Cerebellar nuclear complex (tissue), 1 donor: ENCODE data around the gene WDR5.
A peak's percentile ranks its signal among the peaks of the same experiment; 100 is the strongest.

Source experiments
- DNase-seq, 2 experiments: peaks; one replicate each; lab custom pipeline; 2025; lab: John Stamatoyannopoulos, UW

Gene WDR5

DNA sequence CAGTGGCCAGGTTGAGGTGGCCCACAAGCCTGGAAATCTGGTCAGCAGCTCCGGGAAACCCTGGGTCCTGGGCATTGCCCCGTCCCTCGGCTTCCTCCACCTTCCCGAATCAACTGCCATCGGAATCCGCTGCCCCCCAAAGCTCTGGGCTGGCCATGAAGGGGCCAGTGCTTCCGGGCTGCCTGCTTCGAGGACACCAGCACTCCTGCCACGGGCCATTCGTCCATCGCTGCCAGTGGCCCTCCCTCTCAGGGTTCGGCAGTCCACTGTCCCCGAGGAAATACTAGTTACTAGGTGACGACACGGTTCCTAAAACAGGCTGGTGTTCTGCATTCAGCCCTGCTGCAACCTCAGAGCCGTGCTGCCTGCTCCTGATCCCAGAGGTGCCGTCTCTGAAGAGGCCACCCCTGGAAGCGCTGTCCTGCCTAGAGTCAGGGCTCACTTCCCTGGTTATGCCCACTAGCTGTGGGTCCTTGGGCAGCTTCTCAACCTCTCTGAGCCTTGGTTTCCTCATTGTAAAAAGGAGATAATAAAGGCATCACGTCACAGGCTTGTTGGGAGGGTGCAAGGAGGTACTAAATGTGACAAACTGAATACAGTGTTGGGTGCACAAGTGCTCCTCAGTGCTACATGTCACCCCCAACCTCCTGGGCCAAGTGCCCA lies 3.5 kb upstream of the WDR5 start:
- no peak for DNase-seq

GRCh38 chr9:134134949-134135342 lies 936 bp upstream of the WDR5 start:
- DNase-seq = peak in 1 of 2 experiments; percentile 16

GRCh38 chr9:134136118-134136995 lies 475 bp downstream of the WDR5 start:
- no peak for DNase-seq

DNA sequence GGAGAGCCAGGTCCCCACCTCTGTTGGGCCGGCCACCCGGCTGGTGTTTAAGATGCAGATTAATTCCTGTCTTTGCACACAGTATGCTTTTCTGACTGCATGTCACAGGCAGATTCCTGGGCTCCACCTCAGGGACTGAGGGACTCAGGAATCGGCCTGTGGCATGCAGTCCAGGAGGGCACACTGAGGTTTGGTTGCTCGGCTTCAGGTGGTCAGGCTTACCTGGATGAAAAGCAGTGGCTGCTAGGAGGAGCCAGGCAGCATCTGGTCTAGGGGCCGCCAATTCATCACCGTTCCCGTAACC lies 1.1 kb downstream of the WDR5 start:
- DNase-seq = no peak

- DNase-seq = no peak
These were observed 2.4 kb downstream of the WDR5 start for GRCh38 chr9:134138292-134138691.

GRCh38 chr9:134139081-134139480 lies 3.2 kb downstream of the WDR5 start:
- DNase-seq = no peak

DNA sequence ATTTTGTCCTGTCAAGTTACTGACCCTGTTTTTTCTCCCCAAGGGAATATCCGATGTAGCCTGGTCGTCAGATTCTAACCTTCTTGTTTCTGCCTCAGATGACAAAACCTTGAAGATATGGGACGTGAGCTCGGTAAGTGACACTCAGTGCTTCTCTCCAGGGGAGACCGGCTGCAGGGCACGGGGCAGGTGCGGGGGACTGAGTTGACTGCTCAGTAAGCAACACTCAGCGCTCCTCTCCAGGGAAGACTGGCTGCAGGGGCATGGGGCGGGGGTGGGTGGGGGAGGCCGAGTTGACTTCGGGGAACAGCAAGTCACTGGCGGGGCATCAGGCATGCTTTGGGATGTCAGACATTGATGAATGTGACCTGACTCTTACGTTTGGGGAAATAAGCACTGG lies 6.0 kb downstream of the WDR5 start:
- no peak for DNase-seq

GRCh38 chr9:134144801-134145200 lies 8.9 kb downstream of the WDR5 start:
- no peak for DNase-seq

DNA sequence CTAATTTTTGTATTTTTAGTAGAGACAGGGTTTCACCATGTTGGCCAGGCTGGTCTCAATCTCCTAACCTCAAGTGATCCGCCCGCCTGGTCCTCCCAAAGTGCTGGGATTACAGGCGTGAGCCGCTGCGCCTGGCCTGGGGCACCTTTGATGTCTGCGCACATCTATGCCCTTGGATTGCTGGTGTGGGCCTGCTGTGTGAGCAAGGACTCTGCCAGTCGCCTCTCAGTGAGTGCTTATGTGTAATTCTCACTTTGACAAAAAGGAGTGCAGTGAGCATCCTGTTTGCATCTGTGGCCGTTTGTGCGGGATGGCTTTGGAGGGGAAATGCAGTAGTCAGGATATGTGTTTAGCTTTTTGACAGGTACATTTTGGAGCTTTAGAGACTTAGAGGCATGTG lies 9.4 kb downstream of the WDR5 start:
- DNase-seq = no peak

- no peak for DNase-seq
These were observed 11.1 kb downstream of the WDR5 start for GRCh38 chr9:134146774-134147493.

DNA sequence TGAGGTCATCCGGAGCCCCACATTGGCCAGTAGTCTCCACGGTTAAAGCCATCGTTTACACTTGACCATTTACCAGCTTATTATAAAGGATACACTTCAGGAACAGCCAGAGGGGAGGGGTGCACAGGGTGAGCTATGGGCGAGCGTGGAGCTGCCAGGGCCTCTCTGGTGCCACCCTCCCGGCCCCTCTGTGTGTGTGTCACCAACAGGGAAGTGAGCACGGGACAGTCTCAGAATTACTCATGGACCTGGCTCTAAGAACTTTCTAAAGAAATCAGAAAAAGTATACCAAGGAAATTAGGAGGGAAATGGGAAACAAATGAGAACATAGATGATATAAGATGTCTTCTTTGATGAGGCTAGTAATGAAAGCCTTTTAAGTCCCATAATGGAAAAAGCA lies 13.5 kb downstream of the WDR5 start:
- DNase-seq = no peak

DNA sequence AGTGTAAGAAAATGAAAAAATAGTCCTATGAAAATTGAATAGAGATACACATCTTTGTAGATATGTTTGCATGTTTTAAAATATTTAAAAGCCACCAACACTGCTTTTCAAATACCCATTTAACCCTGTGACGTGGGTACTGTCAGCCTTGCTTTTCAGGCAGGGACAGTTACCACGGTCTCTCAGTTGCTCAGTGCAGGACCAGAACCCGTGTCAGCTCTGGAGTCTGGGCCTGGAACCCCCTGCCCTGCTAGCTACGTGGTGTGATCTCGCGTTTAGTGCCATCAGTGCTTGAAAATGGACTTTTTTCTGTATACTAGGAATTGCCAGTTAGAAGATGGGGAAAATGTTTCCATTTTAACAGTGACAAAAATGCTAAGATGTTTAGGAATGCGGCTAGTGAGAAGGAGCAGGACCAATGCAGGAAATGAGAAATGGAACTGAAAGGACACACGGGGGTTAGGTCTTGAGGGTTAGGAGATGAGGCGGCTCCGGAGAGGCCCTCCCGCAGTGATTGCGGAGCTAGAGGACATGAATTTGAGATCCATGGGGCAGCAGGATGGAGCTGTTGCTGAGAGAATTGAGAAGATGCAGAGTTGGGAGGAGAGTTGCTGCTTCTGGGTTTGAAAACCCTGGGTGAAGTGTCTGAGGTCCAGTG lies 14.8 kb downstream of the WDR5 start:
- no peak for DNase-seq

DNA sequence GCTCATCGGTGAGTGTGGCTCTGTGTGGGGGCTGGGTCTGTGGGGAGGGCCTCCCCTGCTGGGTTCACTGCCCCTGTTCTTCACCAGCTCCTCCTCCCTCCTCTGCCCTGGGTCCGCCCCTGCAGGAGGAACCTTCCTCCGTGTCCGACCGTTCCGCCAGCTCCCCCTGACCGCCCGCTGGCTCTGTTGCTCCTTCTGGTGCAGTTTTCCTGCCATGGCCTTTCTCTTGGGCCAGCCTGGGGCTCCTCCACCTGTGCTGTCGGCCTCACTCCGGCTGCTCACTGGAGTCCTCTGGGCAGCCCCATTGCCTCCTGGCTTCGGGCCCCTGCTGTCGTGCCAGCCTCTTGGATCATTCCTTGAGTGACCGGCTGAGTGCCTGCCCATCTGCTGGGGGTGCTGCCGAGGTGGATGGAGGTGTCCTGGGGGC lies 16.2 kb downstream of the WDR5 start:
- peak in 1 of 2 experiments; percentile 75 for DNase-seq

DNA sequence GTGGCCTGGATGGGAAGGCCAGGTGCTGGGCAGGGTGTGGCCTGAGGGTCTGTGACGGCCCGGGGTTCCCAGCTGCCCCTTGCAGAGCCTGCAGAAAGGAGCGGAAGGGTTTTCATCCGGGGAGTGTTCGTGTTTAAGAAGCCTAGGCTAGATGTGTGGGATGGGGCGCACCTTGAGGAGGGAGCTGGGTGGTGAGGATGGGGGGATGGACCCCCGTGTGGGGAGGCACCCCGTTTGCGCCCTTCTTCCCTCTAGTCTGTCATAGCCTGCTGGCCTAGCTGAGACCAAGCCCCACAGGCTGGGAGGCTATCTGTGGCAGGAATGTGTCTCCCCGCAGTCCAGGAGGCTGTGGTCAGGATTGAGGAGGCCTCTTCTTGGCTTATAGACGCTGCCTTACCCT lies 16.6 kb downstream of the WDR5 start:
- no peak for DNase-seq

DNA sequence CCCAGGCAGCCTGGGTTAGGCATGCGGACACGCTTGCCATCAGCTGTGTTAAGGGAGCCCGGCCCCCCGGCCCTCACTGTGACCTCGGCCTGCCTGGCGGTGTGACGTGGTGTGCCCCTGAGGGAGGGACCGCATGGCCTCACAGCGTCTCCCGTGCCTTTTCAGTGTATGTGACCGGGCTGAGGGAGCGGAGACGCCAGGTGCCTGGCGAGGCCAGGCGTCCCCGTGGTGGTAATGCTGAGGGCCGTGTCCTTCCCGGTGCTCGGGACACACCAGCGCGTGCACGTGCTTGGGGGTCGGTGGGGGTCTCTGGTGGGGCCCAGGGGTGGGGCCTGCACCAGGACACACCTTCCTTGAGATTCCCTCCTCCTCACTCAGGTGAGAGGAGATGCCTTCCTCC lies 17.6 kb downstream of the WDR5 start:
- DNase-seq = no peak

DNA sequence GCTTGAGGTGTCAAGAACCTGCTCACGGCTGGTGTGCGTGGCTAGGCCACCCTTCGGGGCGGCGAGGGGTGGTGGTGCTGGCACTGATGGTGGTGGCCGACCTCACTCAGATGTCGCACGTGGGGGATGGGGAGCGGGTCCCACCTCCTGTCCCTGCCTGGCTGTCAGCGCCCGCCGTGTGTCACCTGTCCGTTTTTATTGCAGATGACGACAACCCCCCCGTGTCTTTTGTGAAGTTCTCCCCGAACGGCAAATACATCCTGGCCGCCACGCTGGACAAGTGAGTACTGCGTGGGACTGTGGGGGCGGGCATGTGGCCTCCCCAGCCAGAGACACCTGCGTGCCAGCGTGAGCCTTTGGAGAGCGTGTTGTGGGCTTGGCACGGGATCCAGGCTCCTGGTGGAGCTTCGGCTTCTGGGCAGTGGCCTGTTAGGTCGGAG lies 18.4 kb downstream of the WDR5 start:
- DNase-seq = no peak

- DNase-seq = no peak
These were observed 20.0 kb downstream of the WDR5 start for GRCh38 chr9:134155812-134156377.

- no peak for DNase-seq
These were observed 20.9 kb downstream of the WDR5 start for GRCh38 chr9:134156564-134157377.

DNA sequence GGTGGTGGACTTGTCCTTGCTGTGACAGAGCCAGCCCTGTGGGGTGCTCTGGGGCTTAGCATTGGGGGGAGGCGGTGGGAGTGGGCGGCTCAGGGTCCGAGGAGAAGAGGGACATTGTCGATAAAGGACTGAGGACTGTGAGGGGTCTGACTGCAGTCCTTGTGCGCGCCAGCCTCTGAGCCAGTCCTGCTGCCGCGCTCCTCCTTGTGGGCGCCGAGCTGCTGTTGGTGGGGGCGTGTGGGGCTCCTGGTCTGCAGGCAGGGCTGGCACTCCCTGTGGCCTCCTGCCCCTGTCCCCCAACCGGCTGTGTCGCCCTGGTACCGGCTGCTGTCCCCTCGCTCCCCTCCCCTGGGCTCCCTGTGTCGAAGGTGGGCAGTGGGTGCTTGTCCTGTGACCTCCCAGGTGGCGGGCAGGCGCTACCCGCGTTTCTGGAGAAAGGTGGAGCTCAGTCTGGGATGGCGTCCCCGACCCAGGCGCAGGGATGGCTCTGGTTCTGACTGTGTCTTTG lies 21.6 kb downstream of the WDR5 start:
- no peak for DNase-seq

DNA sequence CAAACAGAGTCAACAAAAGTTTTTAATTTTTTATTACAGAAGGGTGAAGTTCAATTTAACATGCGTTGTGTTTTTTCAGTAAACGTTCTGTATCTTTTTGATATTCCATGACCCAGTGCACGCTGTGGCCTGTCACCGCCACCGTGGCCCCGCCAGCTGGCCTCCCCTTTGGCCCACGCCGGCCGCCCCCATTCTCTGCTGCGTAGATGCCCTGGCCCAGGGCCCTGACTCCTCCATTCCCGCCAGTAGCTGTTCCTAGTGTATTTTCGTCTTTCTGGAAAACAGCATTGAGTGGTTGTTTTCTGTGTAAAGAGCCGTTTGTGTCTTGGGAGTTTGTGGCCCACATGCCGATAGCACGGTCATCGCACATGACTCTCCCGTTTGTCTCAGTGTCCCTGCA lies 22.4 kb downstream of the WDR5 start:
- DNase-seq = no peak
